ENCODE results near the gene TERT. TPM values are rescaled to one million over a fixed set of nuclear protein-coding genes. Genes with fewer than 3 reads are reported as not detected.
"Not testable (repeated sequence)": the region's sequence is repeated elsewhere in the genome, so short reads cannot be mapped to it uniquely, and the experiment has no call there.

The TERT gene
- total and polyA plus RNA-seq, 4 experiments from 2014 or later, result 0.12 to 0.13 TPM; not detected in 2

- no peak for DNase-seq
- Mint-ChIP-seq H3K9me3 (no peaks in the 10 kb centered on the region), H3K4me3 (no peak overlapping the region), H3K27me3 (peaks cover 1 to 2% of the 10 kb centered on the region in 2 donors), H3K4me1 (no peaks in the 10 kb centered on the region), H3K27ac (no peak overlapping the region), H3K36me3 (peaks cover 0 to 3% of the 10 kb centered on the region in 2 donors)
- no peak overlapping the region for H3K27ac ChIP-seq (ENCODE audit: low read depth, low read length)
- H3K4me3 ChIP-seq (ENCODE audit: low read length in 2 of 2), result no peak overlapping the region
- ChIA-PET CTCF (ENCODE audit: partially characterized antibody) (no interaction called here), POLR2A (ENCODE audit: partially characterized antibody) (no interaction called here)
- no peaks in the 10 kb centered on the region for H3K36me3 ChIP-seq (ENCODE audit: insufficient read depth, low read length)
- H3K9me3 ChIP-seq (ENCODE audit: control insufficient read depth in 1 of 2, low read length in 2 of 2), result no peaks in the 10 kb centered on the region
- peaks cover 2% of the 10 kb centered on the region for H3K4me1 ChIP-seq (ENCODE audit: insufficient read depth, low read length)
- H3K27me3 ChIP-seq (ENCODE audit: insufficient read depth, low read length), result no peaks in the 10 kb centered on the region
- intact Hi-C loops (cut with micrococcal nuclease), result no loop called here
Measured at GRCh38 chr5:1288439-1289335, 6.2 kb downstream of the TERT start.

DNA sequence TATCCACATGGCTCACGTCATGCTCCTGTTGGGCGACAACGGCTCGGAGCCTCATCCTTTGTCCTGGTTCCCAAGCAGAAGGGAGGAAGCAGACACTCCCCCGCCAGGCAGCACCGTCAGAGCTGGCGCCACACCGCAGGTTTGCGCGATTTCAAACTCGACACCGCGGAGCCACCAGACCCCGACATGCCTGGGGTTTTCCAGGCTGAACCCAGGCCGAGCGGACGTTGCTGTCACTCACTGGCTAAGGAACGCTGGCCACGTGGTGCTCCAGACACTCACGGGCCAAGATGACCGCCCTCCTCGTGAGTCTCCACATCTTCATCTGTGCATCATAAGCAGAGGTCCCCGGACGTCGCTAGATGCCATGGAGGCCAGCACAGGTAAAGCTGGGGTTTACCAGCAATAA is 9.0 kb downstream of the TERT start:
- intact Hi-C loops (cut with micrococcal nuclease), result no loop called here
- CTCF ChIA-PET (ENCODE audit: partially characterized antibody), result interaction anchor here (0.7 kb wide), 1 partner anchor 504 kb away, joined by 3 read pairs; no protein-coding TSS in a partner anchor
- H3K4me1 Mint-ChIP-seq, result no peaks in the 10 kb centered on the region
- no peaks in the 10 kb centered on the region for H3K9me3 Mint-ChIP-seq
- H3K36me3 Mint-ChIP-seq, result peaks cover 0 to 3% of the 10 kb centered on the region in 2 donors
- H3K27ac ChIP-seq (ENCODE audit: low read depth, low read length), result no peak overlapping the region
- H3K27ac Mint-ChIP-seq, result peak overlapping the region in 1 of 7 donors; percentile 53
- no peak overlapping the region for H3K4me3 Mint-ChIP-seq
- peaks cover 1 to 2% of the 10 kb centered on the region in 2 donors for H3K27me3 Mint-ChIP-seq
- H3K4me1 ChIP-seq (ENCODE audit: insufficient read depth, low read length), result no peaks in the 10 kb centered on the region
- H3K36me3 ChIP-seq (ENCODE audit: insufficient read depth, low read length), result no peaks in the 10 kb centered on the region
- H3K27me3 ChIP-seq (ENCODE audit: insufficient read depth, low read length), result no peaks in the 10 kb centered on the region
- H3K9me3 ChIP-seq (ENCODE audit: control insufficient read depth in 1 of 2, low read length in 2 of 2), result no peaks in the 10 kb centered on the region
- no peak for DNase-seq
- H3K4me3 ChIP-seq (ENCODE audit: low read length in 2 of 2), result no peak overlapping the region
- POLR2A ChIA-PET (ENCODE audit: partially characterized antibody), result no interaction called here

DNA sequence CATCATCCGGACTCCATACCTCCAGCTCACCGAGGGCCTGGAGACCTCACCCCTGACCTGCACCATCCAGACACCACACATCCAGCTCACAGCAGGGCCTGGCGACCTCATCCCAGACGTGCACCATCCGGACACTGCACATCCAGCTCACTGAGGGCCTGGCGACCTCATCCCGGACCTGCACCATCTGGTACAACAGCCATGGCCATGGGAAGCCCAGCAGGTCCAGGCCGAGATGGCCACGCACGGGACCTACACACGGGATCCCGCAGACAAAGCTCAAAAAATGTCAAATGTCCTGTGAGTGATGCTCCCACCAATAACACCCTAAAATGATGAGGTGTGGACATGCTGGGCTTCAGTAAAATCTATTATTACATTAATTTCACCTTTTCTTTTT is 9.7 kb downstream of the TERT start:
- Histone ChIP-seq H3K4me3 (ENCODE audit: low read length in 2 of 2) (no peak overlapping the region), H3K9me3 (ENCODE audit: control insufficient read depth in 1 of 2, low read length in 2 of 2) (no peaks in the 10 kb centered on the region), H3K4me1 (ENCODE audit: insufficient read depth, low read length) (no peaks in the 10 kb centered on the region), H3K27ac (ENCODE audit: low read depth, low read length) (no peak overlapping the region), H3K36me3 (ENCODE audit: insufficient read depth, low read length) (no peaks in the 10 kb centered on the region), H3K27me3 (ENCODE audit: insufficient read depth, low read length) (no peaks in the 10 kb centered on the region)
- Mint-ChIP-seq H3K36me3 (peaks cover 0 to 3% of the 10 kb centered on the region in 2 donors), H3K4me1 (no peaks in the 10 kb centered on the region), H3K27me3 (peaks cover 1 to 2% of the 10 kb centered on the region in 2 donors), H3K4me3 (no peak overlapping the region), H3K27ac (no peak overlapping the region), H3K9me3 (no peaks in the 10 kb centered on the region)
- intact Hi-C loops (cut with micrococcal nuclease), result no loop called here
- ChIA-PET POLR2A (ENCODE audit: partially characterized antibody) (no interaction called here), CTCF (ENCODE audit: partially characterized antibody) (interaction anchor here (0.7 kb wide), 1 partner anchor 505 kb away, joined by 3 read pairs; no protein-coding TSS in a partner anchor)
- DNase-seq, result no peak

DNA sequence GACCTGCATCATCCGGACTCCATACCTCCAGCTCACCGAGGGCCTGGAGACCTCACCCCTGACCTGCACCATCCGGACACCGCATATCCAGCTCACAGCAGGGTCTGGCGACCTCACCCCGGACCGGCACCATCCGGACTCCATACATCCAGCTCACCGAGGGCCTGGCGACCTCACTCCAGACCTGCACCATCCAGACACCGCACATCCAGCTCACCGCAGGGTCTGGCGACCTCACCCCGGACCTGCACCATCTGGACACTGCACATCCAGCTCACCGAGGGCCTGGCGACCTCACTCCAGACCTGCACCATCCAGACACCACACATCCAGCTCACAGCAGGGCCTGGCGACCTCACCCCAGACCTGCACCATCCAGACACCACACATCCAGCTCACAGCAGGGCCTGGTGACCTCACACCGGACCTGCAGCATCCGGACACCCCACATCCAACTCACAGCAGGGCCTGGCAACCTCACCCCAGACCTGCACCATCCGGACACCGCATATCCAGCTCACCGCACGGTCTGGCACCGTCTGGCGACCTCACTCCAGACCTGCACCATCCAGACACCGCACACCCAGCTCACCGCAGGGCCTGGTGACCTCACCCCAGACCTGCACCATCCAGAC is 10.4 kb downstream of the TERT start:
- H3K4me3 Mint-ChIP-seq; H3K4me3 ChIP-seq (ENCODE audit: low read length in 2 of 2); H3K4me1 Mint-ChIP-seq; H3K27me3 Mint-ChIP-seq; H3K9me3 ChIP-seq (ENCODE audit: control insufficient read depth in 1 of 2, low read length in 2 of 2); H3K36me3 Mint-ChIP-seq; intact Hi-C loops (cut with micrococcal nuclease); H3K4me1 ChIP-seq (ENCODE audit: insufficient read depth, low read length); H3K27me3 ChIP-seq (ENCODE audit: insufficient read depth, low read length); DNase-seq; H3K27ac Mint-ChIP-seq; H3K9me3 Mint-ChIP-seq; H3K27ac ChIP-seq (ENCODE audit: low read depth, low read length); H3K36me3 ChIP-seq (ENCODE audit: insufficient read depth, low read length): not testable (repeated sequence)
- POLR2A ChIA-PET (ENCODE audit: partially characterized antibody), result interaction anchor here (0.7 kb wide), 1 partner anchor 338 kb away, joined by 3 read pairs; no protein-coding TSS in a partner anchor
- CTCF ChIA-PET (ENCODE audit: partially characterized antibody), result interaction anchor here (1.1 kb wide), 1 partner anchor 21 kb away, joined by 3 read pairs; no protein-coding TSS in a partner anchor

GRCh38 chr5:1283729-1284041 is 11.2 kb downstream of the TERT start:
- H3K36me3 ChIP-seq (ENCODE audit: insufficient read depth, low read length); H3K27me3 ChIP-seq (ENCODE audit: insufficient read depth, low read length); DNase-seq; H3K4me3 ChIP-seq (ENCODE audit: low read length in 2 of 2); H3K27me3 Mint-ChIP-seq; H3K4me1 Mint-ChIP-seq; H3K4me3 Mint-ChIP-seq; intact Hi-C loops (cut with micrococcal nuclease); H3K36me3 Mint-ChIP-seq; H3K27ac ChIP-seq (ENCODE audit: low read depth, low read length); H3K9me3 Mint-ChIP-seq; H3K9me3 ChIP-seq (ENCODE audit: control insufficient read depth in 1 of 2, low read length in 2 of 2); H3K4me1 ChIP-seq (ENCODE audit: insufficient read depth, low read length); H3K27ac Mint-ChIP-seq: not testable (repeated sequence)
- CTCF ChIA-PET (ENCODE audit: partially characterized antibody), result interaction anchor here (1.1 kb wide), 1 partner anchor 22 kb away, joined by 3 read pairs; no protein-coding TSS in a partner anchor
- POLR2A ChIA-PET (ENCODE audit: partially characterized antibody), result interaction anchor here (0.7 kb wide), 1 partner anchor 337 kb away, joined by 3 read pairs; no protein-coding TSS in a partner anchor

- H3K27me3 ChIP-seq (ENCODE audit: insufficient read depth, low read length); intact Hi-C loops (cut with micrococcal nuclease); H3K4me3 ChIP-seq (ENCODE audit: low read length in 2 of 2); H3K36me3 Mint-ChIP-seq; H3K4me3 Mint-ChIP-seq; H3K27ac ChIP-seq (ENCODE audit: low read depth, low read length); H3K4me1 Mint-ChIP-seq; H3K4me1 ChIP-seq (ENCODE audit: insufficient read depth, low read length); H3K9me3 ChIP-seq (ENCODE audit: control insufficient read depth in 1 of 2, low read length in 2 of 2); H3K27ac Mint-ChIP-seq; DNase-seq; H3K36me3 ChIP-seq (ENCODE audit: insufficient read depth, low read length); H3K9me3 Mint-ChIP-seq; H3K27me3 Mint-ChIP-seq: not testable (repeated sequence)
- ChIA-PET CTCF (ENCODE audit: partially characterized antibody) (interaction anchor here (1.1 kb wide), 1 partner anchor 23 kb away, joined by 3 read pairs; no protein-coding TSS in a partner anchor), POLR2A (ENCODE audit: partially characterized antibody) (interaction anchor here (0.7 kb wide), 2 partner anchors 18 to 337 kb away, joined by 3 read pairs; no protein-coding TSS in a partner anchor)
Measured at GRCh38 chr5:1282993-1283728, 11.7 kb downstream of the TERT start.
